NCI-H2029 (cell line): Measurements from ENCODE around the gene LRRC8E.
A peak's percentile ranks its signal among the peaks of the same experiment; 100 is the strongest.
"Not testable (repeated sequence)": the region's sequence is repeated elsewhere in the genome, so short reads cannot be mapped to it uniquely, and the experiment has no call there.

ENCODE experiments used
- DNase-seq: peaks from one replicate; lab custom pipeline; 2025; lab: John Stamatoyannopoulos, UW

Gene LRRC8E

DNA sequence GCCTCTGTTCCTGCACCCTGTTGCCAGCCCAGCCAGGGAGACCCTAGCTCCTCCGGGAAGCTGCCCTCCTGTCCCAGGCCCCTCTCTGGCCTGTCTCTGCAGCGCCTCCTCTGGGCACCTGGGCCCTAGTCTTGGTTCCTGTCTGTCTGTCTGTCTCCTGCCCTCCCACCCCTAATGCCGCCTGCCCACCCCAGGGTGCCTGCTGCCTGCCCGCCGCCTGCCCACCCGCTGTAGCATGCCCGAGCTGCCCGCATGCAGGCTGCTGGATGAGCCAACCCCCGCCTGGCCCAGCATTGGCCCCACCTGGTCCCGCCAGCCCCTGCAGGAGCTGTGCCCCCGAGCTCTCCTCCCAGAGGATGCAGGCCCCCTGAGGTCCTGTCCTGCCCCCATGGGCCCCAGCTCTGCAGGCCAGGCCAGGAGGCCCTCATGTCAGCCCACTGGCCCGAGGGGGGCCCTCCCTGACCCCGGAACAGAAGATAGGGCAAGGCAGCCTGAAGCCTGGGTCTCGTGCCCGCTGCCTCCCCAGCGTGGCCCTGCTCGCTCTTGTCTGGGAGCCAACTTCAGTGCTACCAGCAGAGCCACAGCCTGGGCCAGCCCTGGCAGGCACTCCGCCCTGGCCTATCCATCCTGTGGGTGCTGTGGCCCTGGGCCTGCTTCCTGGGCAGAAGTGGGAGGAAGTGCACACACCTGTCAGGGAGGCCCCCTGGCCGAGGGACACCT lies 20.6 kb downstream of the LRRC8E start:
- no peak for DNase-seq

GRCh38 chr19:7909471-7910067 lies 21.3 kb downstream of the LRRC8E start:
- no peak for DNase-seq

- no peak for DNase-seq
These were observed 22.2 kb downstream of the LRRC8E start for GRCh38 chr19:7910321-7911161.

- no peak for DNase-seq
These were observed 23.3 kb downstream of the LRRC8E start for GRCh38 chr19:7911508-7912143.

- no peak for DNase-seq
These were observed 23.9 kb downstream of the LRRC8E start for GRCh38 chr19:7912144-7912696.

DNA sequence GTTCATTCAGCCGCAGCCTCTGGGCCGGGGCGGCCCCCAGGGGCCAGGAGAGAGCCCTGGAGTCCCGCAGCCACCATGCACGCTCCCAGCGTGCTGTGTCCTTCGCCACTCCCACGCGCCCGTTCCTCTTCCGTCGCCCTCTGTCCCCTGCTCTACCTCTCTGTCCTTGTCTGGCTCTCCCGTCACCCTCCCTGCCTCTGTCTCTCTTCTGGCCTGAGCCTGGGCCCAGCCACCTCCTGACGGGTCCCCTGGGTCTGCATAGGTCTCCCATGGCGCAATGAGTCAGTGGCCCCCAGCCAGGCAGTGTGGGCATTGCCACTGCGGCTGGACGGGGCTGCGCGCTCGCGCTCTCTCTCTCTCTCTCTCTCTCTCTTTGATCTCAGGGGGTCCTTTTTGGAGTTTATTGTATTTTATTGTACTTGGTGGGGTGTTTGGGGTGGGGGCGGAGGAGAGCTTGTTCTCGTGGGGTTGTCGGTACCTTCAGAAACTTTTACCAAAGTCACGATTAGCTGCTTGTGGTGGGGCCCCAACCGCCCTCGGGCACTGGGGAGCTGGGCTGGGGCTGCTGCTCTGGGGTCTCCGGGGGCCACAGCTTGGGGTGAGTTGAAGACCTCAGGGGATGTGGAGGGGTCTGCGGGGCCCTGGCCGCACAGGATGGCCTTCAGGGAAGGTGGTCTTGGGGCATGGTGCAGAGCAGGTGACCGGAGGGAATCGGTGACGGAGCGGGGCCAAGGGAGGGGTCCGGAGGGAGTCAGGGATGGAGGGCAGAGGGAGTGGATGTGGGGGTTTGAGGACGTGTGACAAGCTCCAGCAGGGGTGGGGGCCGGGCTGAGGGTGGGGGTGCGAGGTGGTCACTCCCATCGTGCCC lies 24.6 kb downstream of the LRRC8E start:
- no peak for DNase-seq

DNA sequence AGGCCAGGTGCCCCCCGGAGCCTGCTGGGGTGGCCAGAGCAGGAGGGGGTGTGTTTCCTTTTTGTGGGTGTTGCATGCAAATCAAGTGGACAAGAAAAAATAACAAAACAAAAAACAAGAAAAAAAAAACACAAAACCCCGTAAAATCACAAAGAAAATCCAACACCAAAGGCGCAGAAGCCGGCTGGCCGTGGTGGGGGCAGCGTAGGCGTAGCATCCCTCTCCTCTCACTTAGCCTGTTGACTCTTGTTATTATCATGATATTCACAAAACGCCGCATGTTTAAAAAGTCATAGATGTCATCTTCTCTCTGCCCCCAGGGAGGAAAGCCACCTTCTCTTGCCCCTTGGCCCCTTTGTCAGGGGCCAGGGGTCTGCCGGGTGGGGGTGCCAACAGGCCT lies 25.3 kb downstream of the LRRC8E start:
- no peak for DNase-seq

GRCh38 chr19:7914099-7914498 lies 25.8 kb downstream of the LRRC8E start:
- DNase-seq = no peak

DNA sequence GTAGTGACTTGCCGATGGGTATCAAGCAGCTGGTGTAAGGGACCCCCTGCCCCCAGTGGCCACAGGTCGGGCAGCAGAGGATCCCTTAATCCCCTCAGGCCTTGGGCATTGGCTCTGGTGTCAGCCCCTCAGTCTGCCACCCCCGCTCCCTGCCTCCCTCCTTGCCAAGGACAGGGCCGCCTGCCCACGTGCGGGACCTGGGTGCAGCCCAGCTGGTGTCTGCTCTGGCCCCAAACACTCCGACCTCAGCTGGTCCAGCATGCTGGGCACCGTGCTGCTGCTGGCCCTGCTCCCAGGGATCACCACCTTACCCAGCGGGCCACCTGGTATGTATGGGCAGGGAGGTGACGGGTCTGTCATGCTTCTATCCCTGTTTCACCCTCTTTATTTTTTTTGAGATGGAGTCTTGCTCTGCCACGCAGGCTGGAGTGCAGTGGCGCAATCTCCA lies 26.3 kb downstream of the LRRC8E start, which contains the start of gene TGFBR3L:
TGFBR3L (plus strand) TSS at position 233 of the 448 bp plus-strand sequence.
- no peak for DNase-seq

GRCh38 chr19:7915250-7916102 lies 27.2 kb downstream of the LRRC8E start:
- no peak for DNase-seq

- no peak for DNase-seq
These were observed 28.0 kb downstream of the LRRC8E start for GRCh38 chr19:7916103-7916954.

DNA sequence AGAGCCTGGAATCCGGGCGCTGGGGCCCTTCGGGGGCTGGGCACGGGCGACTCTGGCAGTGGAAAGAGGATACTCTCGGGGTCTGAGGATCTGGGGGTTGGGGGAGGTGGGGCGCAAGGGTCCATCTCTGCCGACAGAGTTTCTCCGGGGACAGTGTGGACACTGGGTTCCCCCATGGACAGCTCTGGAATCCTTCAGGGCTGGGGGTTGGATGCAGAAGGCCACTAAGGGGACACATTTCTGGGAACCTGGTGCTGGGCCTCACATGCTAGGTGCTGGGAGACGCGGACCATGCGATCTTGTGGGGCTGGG lies 28.6 kb downstream of the LRRC8E start:
- no peak for DNase-seq

DNA sequence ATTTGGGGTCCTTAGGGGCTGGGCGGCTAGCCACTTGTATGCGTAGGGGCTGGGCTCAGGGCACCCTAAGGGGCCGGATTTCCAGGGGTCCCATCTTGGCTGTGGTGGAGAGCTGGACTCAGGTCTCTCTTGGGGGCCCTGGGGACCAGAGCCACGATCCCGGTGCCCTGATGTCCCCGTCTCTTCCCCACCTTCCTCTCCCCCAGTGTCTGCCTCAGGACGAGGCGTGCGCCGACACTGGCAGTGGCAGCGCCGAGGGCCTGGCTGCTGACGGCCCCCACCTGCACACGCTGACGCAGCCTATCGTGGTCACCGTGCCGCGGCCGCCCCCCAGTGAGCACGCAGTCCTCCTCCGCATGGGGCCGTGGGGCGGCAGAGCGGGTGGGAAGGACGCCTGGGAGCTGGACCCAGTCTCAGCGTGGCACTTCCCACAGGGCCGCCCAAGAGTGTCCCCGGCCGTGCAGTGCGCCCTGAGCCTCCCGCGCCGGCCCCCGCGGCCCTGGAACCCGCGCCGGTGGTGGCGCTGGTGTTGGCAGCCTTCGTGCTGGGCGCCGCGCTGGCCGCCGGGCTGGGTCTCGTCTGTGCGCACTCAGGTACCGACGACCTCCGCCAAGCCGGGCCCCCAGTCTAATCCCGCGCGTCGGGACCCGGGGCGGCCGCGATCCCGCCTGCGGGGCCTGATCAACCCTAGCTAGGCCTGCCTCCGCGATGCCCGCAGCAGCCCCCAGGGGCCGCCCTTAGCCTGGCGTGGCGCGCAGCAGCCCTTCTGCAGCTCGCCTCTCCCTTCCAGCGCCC lies 29.2 kb downstream of the LRRC8E start:
- no peak for DNase-seq

DNA sequence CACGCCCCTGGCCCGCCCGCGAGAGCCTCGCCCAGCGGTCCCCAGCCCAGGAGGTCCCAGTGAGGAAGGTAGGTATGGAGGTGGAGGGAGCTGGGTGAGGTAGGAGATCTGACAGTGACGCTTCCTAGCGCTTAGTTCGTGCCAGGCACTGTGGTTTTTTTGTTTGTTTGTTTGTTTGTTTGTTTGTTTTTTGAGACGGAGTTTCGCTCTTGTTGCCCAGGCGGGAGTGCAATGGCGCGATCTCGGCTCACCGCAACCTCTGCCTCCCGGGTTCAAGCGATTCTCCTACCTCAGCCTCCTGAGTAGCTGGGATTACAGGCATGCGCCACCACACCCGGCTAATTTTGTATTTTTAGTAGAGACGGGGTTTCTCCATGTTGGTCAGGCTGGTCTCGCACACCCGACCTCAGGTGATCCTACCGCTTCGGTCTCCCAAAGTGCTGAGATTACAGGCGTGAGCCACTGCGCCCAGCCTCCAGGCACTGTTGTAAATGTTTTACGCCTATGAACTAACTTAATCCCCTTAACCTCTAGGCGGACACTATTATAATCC lies 29.8 kb downstream of the LRRC8E start:
- not testable (repeated sequence) for DNase-seq

GRCh38 chr19:7918615-7919421 lies 30.5 kb downstream of the LRRC8E start:
- DNase-seq = no peak

DNA sequence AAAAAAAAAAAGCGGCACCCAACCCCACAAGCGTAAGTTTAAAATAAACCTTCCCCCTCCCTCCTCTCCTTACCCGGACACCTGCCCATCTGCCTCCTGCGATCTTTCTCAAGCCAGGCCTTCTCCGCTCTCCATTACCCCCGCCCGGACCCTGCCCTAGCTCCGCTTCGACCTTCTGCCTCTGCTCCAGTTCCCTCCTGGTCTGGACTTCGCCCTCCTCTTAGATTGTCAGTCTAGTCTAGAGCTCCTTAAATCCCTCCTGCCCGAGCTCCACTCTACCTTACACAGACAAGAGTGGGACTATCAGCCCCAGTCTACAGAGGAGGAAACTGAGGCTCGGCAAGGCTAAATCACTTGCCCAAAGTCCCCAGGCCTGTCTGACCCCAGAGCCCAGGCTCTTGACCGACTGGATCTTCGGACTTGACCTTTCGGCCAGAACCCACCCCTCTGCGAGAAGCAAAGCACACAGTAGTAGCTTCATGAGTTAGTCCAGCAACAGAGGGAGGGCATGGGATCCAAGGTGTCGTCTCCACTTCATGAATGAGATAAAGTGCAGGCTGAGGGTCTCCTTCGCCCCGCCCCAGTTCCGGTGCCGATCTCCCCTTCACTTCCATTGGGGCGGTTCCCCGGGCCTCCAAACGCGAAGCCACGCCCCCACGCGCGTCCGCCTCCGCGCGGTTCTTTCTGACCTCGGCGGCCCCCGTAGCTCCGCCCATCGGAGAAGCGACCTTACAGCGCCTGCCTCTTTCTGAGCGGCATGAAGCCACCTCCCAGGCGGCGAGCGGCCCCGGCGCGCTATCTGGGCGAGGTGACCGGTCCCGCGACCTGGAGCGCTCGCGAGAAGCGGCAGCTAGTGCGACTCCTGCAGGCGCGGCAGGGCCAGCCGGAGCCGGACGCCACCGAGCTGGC lies 31.6 kb downstream of the LRRC8E start, which contains the start of gene SNAPC2:
SNAPC2 (plus strand) TSS at position 729 of the 909 bp plus-strand sequence; CDS start at position 758, 29 bp downstream.
- peak; percentile 93 for DNase-seq
